Activated naive CD4-positive, alpha-beta T cell treated with anti-CD3 and anti-CD28 coated beads, Interleukin-2, amount 10 ng/mL, durations not matched to agents 7 days and 5 days (primary cell): Measurements from ENCODE around the gene NEDD9.

Source experiments
- CTCF ChIA-PET: fragments of 350-600 bp; sonication (Branson Sonifier 250); formaldehyde crosslinking; loops from one replicate; lab custom pipeline; 2021; ENCODE audit warnings: antibody characterized with exemption; lab: Charles Lee
- DNase-seq: peaks from one replicate; pipeline ENCODE4 v3.0.0-alpha.2; 2020
- H3K27ac Mint-ChIP-seq: one replicate; pipeline ENCODE4 v1.8.0; 2021; ENCODE audit warnings: mild to moderate bottlenecking, moderate library complexity, mixed read lengths
- H3K27me3 Mint-ChIP-seq: one replicate; pipeline ENCODE4 v1.8.0; 2021; ENCODE audit warnings: mild to moderate bottlenecking, mixed read lengths
- H3K36me3 Mint-ChIP-seq: one replicate; pipeline ENCODE4 v1.8.0; 2021; ENCODE audit warnings: mixed read lengths
- H3K4me1 Mint-ChIP-seq: one replicate; pipeline ENCODE4 v1.8.0; 2021; ENCODE audit warnings: mixed read lengths
- H3K4me3 Mint-ChIP-seq: one replicate; pipeline ENCODE4 v1.8.0; 2021; ENCODE audit warnings: mild to moderate bottlenecking, moderate library complexity, mixed read lengths
- H3K9me3 Mint-ChIP-seq: one replicate; pipeline ENCODE4 v1.8.0; 2021; ENCODE audit warnings: mixed read lengths

The NEDD9 gene

GRCh38 chr6:11270030-11271027 lies 37.9 kb upstream of the NEDD9 start:
- Mint-ChIP-seq H3K9me3 (no peaks in the 10 kb centered on the region), H3K27me3 (no peaks in the 10 kb centered on the region), H3K4me1 (peaks cover 5% of the 10 kb centered on the region), H3K4me3 (no peak overlapping the region), H3K36me3 (peaks cover 44% of the 10 kb centered on the region), H3K27ac (peak overlapping the region; percentile 8)
- DNase-seq, result no peak
- CTCF ChIA-PET, result interaction anchor here (1.2 to 1.8 kb wide), 2 partner anchors 12 to 225 kb away, joined by 3 to 4 read pairs; no protein-coding TSS in a partner anchor

- CTCF ChIA-PET, result no interaction called here
- Mint-ChIP-seq H3K9me3 (no peaks in the 10 kb centered on the region), H3K36me3 (peaks cover 49% of the 10 kb centered on the region), H3K27me3 (no peaks in the 10 kb centered on the region), H3K27ac (no peak overlapping the region), H3K4me3 (no peak overlapping the region), H3K4me1 (no peaks in the 10 kb centered on the region)
- DNase-seq, result no peak
Measured at GRCh38 chr6:11268978-11269377, 36.5 kb upstream of the NEDD9 start.

- Mint-ChIP-seq H3K27ac (no peak overlapping the region), H3K4me1 (peaks cover 5% of the 10 kb centered on the region), H3K9me3 (no peaks in the 10 kb centered on the region), H3K4me3 (no peak overlapping the region), H3K36me3 (peaks cover 41% of the 10 kb centered on the region), H3K27me3 (no peaks in the 10 kb centered on the region)
- DNase-seq, result no peak
- CTCF ChIA-PET, result no interaction called here
Measured at GRCh38 chr6:11266926-11267325, 34.5 kb upstream of the NEDD9 start.

- Mint-ChIP-seq H3K27me3 (no peaks in the 10 kb centered on the region), H3K4me3 (no peak overlapping the region), H3K36me3 (peaks cover 42% of the 10 kb centered on the region), H3K4me1 (peaks cover 8% of the 10 kb centered on the region), H3K27ac (no peak overlapping the region), H3K9me3 (no peaks in the 10 kb centered on the region)
- no peak for DNase-seq
- CTCF ChIA-PET, result no interaction called here
Measured at GRCh38 chr6:11265932-11266331, 33.5 kb upstream of the NEDD9 start.

GRCh38 chr6:11264100-11264499 lies 31.6 kb upstream of the NEDD9 start:
- DNase-seq, result no peak
- Mint-ChIP-seq H3K9me3 (no peaks in the 10 kb centered on the region), H3K27ac (no peak overlapping the region), H3K27me3 (no peaks in the 10 kb centered on the region), H3K4me3 (no peak overlapping the region), H3K4me1 (peaks cover 19% of the 10 kb centered on the region), H3K36me3 (peaks cover 45% of the 10 kb centered on the region)
- CTCF ChIA-PET, result interaction anchor here (0.5 kb wide), 1 partner anchor 381 kb away, joined by 4 read pairs; no protein-coding TSS in a partner anchor

- H3K9me3 Mint-ChIP-seq, result no peaks in the 10 kb centered on the region
Measured at GRCh38 chr6:11263291-11263775, 30.9 kb upstream of the NEDD9 start.

GRCh38 chr6:11262242-11262641 lies 29.8 kb upstream of the NEDD9 start:
- Mint-ChIP-seq H3K36me3 (peaks cover 51% of the 10 kb centered on the region), H3K9me3 (no peaks in the 10 kb centered on the region), H3K27ac (no peak overlapping the region), H3K4me3 (no peak overlapping the region), H3K4me1 (peaks cover 38% of the 10 kb centered on the region), H3K27me3 (no peaks in the 10 kb centered on the region)
- CTCF ChIA-PET, result no interaction called here
- DNase-seq, result no peak

More at GRCh38 chr6:11263291-11263775, 30.9 kb upstream of the NEDD9 start:
- no peaks in the 10 kb centered on the region for H3K27me3 Mint-ChIP-seq
- CTCF ChIA-PET, result interaction anchor here (0.6 kb wide), 1 partner anchor 89 kb away, joined by 6 read pairs; no protein-coding TSS in a partner anchor
- peaks cover 44% of the 10 kb centered on the region for H3K36me3 Mint-ChIP-seq
- H3K27ac Mint-ChIP-seq, result no peak overlapping the region
- peaks cover 27% of the 10 kb centered on the region for H3K4me1 Mint-ChIP-seq
- no peak for DNase-seq
- H3K4me3 Mint-ChIP-seq, result no peak overlapping the region

GRCh38 chr6:11260249-11261038 lies 28.0 kb upstream of the NEDD9 start:
- Mint-ChIP-seq H3K4me1 (peaks cover 45% of the 10 kb centered on the region), H3K27me3 (no peaks in the 10 kb centered on the region), H3K36me3 (peaks cover 55% of the 10 kb centered on the region), H3K4me3 (no peak overlapping the region), H3K27ac (no peak overlapping the region), H3K9me3 (no peaks in the 10 kb centered on the region)
- CTCF ChIA-PET, result no interaction called here
- no peak for DNase-seq

GRCh38 chr6:11258260-11259237 lies 26.1 kb upstream of the NEDD9 start:
- Mint-ChIP-seq H3K36me3 (peaks cover 49% of the 10 kb centered on the region), H3K27me3 (no peaks in the 10 kb centered on the region), H3K4me3 (no peak overlapping the region), H3K9me3 (no peaks in the 10 kb centered on the region), H3K27ac (peak overlapping the region; percentile 84), H3K4me1 (peaks cover 44% of the 10 kb centered on the region)
- CTCF ChIA-PET, result interaction anchor here (0.8 to 1.0 kb wide), 2 partner anchors 25 to 237 kb away, joined by 3 to 6 read pairs; no protein-coding TSS in a partner anchor
- DNase-seq, result peak; percentile 56

- CTCF ChIA-PET, result interaction anchor here (1.5 kb wide), 1 partner anchor 18 kb away, joined by 5 read pairs; no protein-coding TSS in a partner anchor
- peaks cover 52% of the 10 kb centered on the region for H3K36me3 Mint-ChIP-seq
- H3K27me3 Mint-ChIP-seq, result no peaks in the 10 kb centered on the region
- peaks cover 1% of the 10 kb centered on the region for H3K9me3 Mint-ChIP-seq
- DNase-seq, result no peak
- H3K4me3 Mint-ChIP-seq, result no peak overlapping the region
- peak overlapping the region; percentile 60 for H3K27ac Mint-ChIP-seq
- peaks cover 38% of the 10 kb centered on the region for H3K4me1 Mint-ChIP-seq
Measured at GRCh38 chr6:11255610-11256009, 23.1 kb upstream of the NEDD9 start.

- H3K27ac Mint-ChIP-seq, result no peak overlapping the region
- CTCF ChIA-PET, result no interaction called here
- no peak overlapping the region for H3K4me3 Mint-ChIP-seq
- H3K27me3 Mint-ChIP-seq, result no peaks in the 10 kb centered on the region
- H3K9me3 Mint-ChIP-seq, result peaks cover 13% of the 10 kb centered on the region
- peaks cover 68% of the 10 kb centered on the region for H3K36me3 Mint-ChIP-seq
- DNase-seq, result no peak
- H3K4me1 Mint-ChIP-seq, result peaks cover 23% of the 10 kb centered on the region
Measured at GRCh38 chr6:11253594-11253993, 21.1 kb upstream of the NEDD9 start.

- Mint-ChIP-seq H3K36me3 (peaks cover 72% of the 10 kb centered on the region), H3K27ac (no peak overlapping the region), H3K4me1 (peaks cover 5% of the 10 kb centered on the region), H3K4me3 (no peak overlapping the region), H3K9me3 (peaks cover 13% of the 10 kb centered on the region), H3K27me3 (no peaks in the 10 kb centered on the region)
- CTCF ChIA-PET, result no interaction called here
- no peak for DNase-seq
Measured at GRCh38 chr6:11251553-11252360, 19.3 kb upstream of the NEDD9 start.
